IPS-NIHi7 (cell line): ENCODE data around the gene LRTM2.

ENCODE experiments used
- DNase-seq: peaks from one replicate; pipeline ENCODE4 v3.0.0; 2012; ENCODE audit warnings: mixed read lengths; ENCODE audit errors: extremely low spot score

Gene LRTM2

DNA sequence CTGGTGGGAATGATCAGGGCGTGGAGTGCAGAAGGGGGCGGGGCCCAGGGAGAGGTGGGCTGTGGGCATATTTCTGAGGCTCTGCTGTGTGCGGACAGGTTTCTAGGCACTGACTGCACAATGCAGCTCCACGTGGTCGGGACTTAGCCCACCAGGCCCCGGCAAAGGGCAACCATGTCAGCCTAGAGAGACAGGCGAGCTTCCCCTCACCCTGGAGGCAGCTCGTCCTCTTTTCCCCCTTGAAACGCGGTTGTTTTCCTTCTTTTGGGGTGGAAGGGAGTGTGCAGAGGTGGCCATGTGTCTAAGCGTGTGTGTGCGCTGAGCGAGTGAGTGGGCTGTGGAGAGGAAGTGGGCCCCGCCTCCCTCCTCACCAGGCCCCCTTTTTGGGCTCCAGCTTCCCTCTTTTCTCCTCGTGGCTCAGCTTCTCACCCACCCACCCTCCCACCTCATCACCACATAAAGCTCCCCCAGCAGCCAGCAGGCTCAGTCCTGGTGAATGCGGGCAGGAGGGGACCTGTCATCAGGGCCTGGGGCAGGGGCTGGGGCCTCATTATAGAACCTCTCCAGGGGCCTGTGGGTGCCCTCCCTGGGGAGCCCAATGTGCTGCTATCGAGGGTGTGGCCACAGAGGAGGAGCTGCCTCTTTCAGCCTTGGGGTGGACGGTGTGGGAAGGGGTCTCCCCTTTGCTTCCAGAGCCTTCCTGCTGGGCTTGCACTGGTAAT, 22.0 kb downstream of the LRTM2 start:
- DNase-seq: no peak

- DNase-seq: no peak
Observed at GRCh38 chr12:1842905-1843640, 22.7 kb downstream of the LRTM2 start.

DNA sequence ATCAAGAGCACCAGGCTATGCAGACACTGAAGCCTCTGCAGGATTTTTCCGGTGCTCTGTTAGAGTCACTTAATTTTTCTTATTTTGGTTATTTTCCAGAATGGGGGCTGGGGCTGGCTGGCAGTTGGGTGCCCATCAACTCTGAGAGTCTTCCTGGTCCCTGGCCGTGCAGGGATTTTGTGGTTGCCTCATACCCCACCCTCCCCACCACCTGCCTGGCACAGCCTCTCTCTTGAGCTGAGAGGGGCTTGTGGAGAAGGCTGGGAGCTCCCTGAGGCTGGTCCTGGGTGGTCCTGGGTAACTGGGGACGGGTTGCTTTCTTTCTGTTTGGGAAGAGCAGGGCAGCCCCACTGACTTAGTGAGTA, 23.3 kb downstream of the LRTM2 start:
- DNase-seq: no peak

DNA sequence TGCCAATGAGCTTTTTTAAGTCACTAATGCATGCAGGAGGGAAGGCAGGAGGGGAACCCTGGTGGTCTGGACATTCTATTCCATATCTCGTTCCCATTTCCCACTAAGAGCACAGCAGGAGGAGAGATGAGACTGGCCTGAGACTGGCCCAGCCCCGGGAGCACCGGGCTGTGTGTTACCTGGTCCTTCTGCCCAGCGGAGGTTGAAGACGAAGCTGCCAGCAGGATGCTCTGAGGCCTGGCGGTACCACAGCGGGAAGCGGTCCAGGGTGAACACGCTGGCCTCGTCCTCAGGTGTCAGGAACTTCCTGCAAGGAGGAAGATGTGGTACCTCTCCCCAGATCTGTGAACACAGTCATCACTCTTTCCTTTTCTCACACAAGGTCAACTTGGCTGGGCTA, 23.9 kb downstream of the LRTM2 start:
- DNase-seq: no peak

DNA sequence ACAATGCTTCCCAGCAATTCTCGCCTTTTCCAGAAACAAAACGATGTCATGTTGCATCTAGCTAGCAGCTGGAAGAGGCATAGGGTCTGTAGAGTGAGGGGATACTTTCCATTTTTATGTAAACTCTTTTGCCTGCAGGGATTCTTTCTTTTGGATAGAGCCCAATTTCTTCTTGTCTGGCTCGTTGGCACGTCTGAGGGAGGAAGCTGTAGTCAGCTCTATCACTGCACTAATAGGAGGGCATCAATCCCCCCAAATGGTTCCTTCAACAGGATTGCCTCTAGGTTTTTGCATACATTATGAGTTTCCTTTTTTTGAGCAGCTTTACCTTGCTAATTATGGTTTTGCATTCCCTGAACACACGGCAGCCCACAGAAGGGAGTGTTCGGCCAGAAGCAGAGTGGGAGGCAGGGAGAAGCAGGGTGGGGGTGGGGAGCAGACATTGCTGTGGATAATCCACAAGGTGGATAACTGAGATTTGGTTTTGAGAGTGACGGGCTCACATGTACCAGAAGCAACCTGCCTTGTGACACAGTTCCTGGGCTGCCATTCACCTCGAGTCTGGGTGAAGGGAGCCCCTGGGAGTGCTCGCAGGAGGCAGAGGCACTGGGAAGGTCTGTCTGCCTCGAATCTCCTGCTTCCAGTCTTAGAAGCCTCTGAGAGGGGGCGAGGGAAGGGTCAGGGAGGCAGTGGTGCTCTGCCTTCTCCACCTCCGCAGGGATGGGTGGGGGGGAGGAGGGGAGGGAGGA, 24.5 kb downstream of the LRTM2 start:
- DNase-seq: no peak

GRCh38 chr12:1845427-1845826, 25.1 kb downstream of the LRTM2 start:
- no peak for DNase-seq

- no peak for DNase-seq
Observed at GRCh38 chr12:1845886-1846285, 25.5 kb downstream of the LRTM2 start.

DNA sequence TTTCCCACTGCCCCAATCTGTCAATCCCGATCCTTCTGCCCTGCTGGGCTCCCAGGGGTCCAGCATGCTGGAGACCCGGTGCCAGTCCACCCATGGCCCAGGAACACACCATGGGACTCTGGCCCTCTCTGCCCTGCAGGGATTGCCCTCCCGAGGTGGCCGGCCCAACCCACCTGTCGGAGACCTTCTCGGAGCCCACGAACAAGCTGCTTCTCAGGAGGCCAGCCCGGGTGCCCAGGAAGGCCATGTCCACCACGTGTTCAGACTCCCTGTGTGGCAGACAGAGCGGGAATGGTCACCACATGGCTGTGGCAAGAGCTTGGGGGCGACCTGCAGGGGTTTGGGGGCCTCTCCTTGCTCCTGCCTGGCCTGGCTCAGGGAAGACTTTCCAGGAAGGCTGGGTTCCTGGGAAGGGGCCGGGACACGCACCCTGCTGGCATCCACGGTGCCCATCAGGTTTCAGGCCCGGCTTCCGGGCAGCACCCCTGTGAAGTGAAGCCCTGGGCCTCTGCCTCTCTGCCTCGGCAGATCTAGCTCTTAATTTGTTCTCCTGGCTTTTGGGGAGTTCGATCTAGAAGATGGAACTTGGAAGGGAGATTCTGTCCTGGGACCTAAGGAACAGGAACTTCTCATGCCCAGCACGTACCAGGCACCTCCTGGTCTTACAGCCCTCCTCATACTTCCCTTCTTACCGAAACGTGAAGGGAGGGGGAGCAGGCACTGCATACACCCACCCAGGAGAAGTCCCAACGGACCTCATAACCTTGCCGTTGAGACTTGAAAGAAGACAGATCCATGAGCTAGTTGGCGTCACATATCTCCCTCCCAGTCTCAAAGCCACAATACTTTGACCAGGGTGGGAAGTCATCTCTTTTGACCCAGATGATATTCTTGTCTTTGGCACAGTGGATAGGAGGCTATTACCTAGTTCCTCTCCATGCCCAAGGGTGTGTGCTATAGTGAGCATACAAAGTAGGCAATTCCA, 26.3 kb downstream of the LRTM2 start:
- DNase-seq: no peak

- no peak for DNase-seq
Observed at GRCh38 chr12:1847411-1847810, 27.0 kb downstream of the LRTM2 start.

DNA sequence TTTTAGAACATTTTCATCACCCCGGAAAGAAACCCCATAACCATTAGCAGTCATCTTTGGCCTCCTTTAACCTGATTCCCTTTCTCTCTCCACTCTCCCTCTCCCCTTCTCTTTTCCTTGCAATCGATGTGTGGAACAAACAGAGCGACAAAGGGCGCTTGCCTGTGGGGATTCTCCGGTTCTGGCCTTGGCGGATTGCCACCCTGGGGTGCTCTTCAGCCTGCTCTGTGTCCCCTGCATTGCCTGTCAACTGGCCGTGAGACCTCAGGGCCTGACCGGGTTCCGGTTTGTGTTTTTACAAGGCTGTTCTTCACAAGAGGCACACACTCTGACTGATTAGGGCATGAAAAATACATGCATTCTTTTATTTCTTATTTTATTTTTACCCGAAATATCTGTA, 27.8 kb downstream of the LRTM2 start:
- DNase-seq: no peak

- DNase-seq: no peak
Observed at GRCh38 chr12:1848745-1849144, 28.4 kb downstream of the LRTM2 start.

DNA sequence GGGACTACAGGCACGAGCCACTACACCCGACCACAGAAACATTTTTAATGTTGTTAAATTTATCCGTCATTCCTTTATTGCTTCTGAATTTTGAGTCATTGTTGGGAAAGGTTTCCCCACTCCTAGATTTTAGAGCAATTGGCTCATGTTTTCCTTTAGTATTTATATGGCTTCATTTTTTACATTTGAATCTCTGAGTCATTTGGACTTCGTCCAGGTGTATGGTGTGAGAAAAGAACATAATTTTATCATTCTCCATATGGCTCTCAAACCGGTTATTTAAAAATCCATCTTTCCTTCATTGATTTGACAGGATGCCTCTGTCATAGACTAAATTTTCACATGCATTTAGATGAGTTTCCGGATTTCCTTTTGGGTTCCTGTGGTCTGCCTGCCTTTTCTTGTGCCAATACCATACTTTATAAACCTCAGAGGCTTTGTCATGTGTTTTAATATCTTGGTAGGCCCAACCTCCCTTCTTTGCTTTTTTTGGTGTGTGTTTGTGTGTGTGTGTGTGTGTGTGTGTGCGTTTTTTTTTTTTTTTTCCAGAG, 30.9 kb downstream of the LRTM2 start:
- no peak for DNase-seq

DNA sequence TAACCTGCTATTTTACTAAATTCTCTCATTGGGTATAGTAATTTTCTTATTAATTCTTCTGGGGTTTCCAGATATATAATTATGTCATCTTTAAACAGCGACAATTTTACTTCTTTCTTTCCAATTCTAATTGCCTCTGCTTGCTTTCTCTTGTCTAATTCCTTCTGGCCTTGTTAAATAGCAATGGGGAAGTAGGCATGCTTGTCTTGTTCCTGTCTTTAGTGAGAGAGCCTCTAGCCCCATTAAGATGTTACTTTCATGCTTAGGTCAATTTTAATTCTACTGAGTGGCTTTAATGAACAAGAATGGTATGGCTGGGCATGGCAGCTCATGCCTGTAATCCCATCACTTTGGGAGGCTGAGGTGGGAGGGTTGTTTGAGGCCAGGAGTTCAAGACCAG, 31.7 kb downstream of the LRTM2 start:
- no peak for DNase-seq

- no peak for DNase-seq
Observed at GRCh38 chr12:1853716-1854115, 33.4 kb downstream of the LRTM2 start.

DNA sequence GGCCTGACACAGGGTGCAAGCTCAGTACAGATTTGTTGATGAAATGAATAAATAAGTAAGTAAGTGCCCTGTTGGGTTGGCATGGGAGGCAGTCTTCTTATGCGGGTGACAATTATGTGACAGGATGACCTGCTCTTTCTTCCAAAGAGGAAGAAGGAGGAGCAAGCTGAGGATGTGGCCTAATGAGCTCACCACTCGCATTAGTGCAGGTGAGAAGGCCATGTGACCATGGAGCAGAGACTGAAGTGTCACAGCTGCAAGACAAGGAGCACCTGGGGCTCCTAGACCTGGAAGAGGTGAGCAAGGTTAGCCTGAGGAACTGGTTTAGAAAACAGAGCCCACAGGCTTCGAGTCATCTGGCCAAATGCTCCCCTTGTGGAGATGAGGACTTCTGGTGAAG, 34.9 kb downstream of the LRTM2 start:
- no peak for DNase-seq

- DNase-seq: no peak
Observed at GRCh38 chr12:1857086-1857485, 36.7 kb downstream of the LRTM2 start.

- DNase-seq: no peak
Observed at GRCh38 chr12:1857821-1858220, 37.5 kb downstream of the LRTM2 start.

- no peak for DNase-seq
Observed at GRCh38 chr12:1858456-1858855, 38.1 kb downstream of the LRTM2 start.

GRCh38 chr12:1859643-1860042, 39.3 kb downstream of the LRTM2 start:
- DNase-seq: no peak

GRCh38 chr12:1862973-1863372, 42.6 kb downstream of the LRTM2 start:
- DNase-seq: no peak

GRCh38 chr12:1863823-1864222, 43.5 kb downstream of the LRTM2 start:
- no peak for DNase-seq
